Naive B cell (primary cell): ENCODE measurements around the gene MSRB2. TPM values are rescaled to one million over a fixed set of nuclear protein-coding genes. Genes with fewer than 3 reads are reported as not detected.
"Not testable (repeated sequence)": the region's sequence is repeated elsewhere in the genome, so short reads cannot be mapped to it uniquely, and the experiment has no call there.

Experiments
- ATAC-seq, 2 donors: fragments of 150-1000 bp; cut with Tn5 transposase; 2 replicates each; pipeline ENCODE4 v1.10.0; 2021; ENCODE audit warnings: low read depth in 2 of 2, mild to moderate bottlenecking in 2 of 2, moderate library complexity in 2 of 2
- DNase-seq: peaks from one replicate; pipeline ENCODE4 v3.0.0; 2022
- H3K27ac Mint-ChIP-seq, 6 donors: one replicate each; pipeline ENCODE4 v1.8.0; 2020 to 2022; ENCODE audit warnings: mild to moderate bottlenecking in 6 of 6, mixed read lengths in 6 of 6, moderate library complexity in 5 of 6, inconsistent platforms in 2 of 6
- H3K27me3 Mint-ChIP-seq, 3 donors: one replicate each; pipeline ENCODE4 v1.8.0; 2021 to 2022; ENCODE audit warnings: mixed read lengths in 3 of 3, mild to moderate bottlenecking in 1 of 3
- H3K36me3 Mint-ChIP-seq, 2 donors: one replicate each; pipeline ENCODE4 v1.8.0; 2020 to 2022; ENCODE audit warnings: mixed read lengths in 2 of 2, inconsistent platforms in 1 of 2, mild to moderate bottlenecking in 1 of 2
- H3K4me1 Mint-ChIP-seq, 3 donors: one replicate each; pipeline ENCODE4 v1.8.0; 2020 to 2022; ENCODE audit warnings: mixed read lengths in 3 of 3, inconsistent platforms in 1 of 3, mild to moderate bottlenecking in 1 of 3, moderate library complexity in 1 of 3
- H3K4me3 Mint-ChIP-seq, 8 donors: one replicate each; pipeline ENCODE4 v1.8.0; 2020 to 2022; ENCODE audit warnings: mild to moderate bottlenecking in 8 of 8, mixed read lengths in 8 of 8, moderate library complexity in 8 of 8, inconsistent platforms in 2 of 8
- H3K9me3 Mint-ChIP-seq, 7 donors: one replicate each; pipeline ENCODE4 v1.8.0; 2020 to 2022; ENCODE audit warnings: mixed read lengths in 7 of 7, mild to moderate bottlenecking in 5 of 7, inconsistent platforms in 2 of 7, moderate library complexity in 1 of 7
- polyA plus RNA-seq, 6 donors: library from polyadenylated mRNA; unstranded; fragments of 300-500 nt; fragmentation: Illumina TruSeq; gene quantifications; one replicate each; pipeline ENCODE4 v1.2.3, GENCODE V29; 2021; ENCODE audit warnings: low read depth in 6 of 6

Gene MSRB2
- polyA plus RNA-seq, 6 donors from 2014 or later: 2.2 to 5.3 (median 3.1) TPM

GRCh38 chr10:23063973-23064812 lies 31.2 kb upstream of the MSRB2 start:
- no peak overlapping the region for H3K27ac Mint-ChIP-seq
- peaks cover 0 to 15% (median 9%) of the 10 kb centered on the region in 7 donors for H3K9me3 Mint-ChIP-seq
- H3K4me3 Mint-ChIP-seq: no peak overlapping the region
- no peaks in the 10 kb centered on the region for H3K36me3 Mint-ChIP-seq
- ATAC-seq (no peak), DNase-seq (no peak)
- H3K27me3 Mint-ChIP-seq: peaks cover 8 to 36% (median 21%) of the 10 kb centered on the region in 3 donors
- H3K4me1 Mint-ChIP-seq: peaks cover 4 to 6% (median 5%) of the 10 kb centered on the region in 3 donors

GRCh38 chr10:23064813-23065114 lies 30.6 kb upstream of the MSRB2 start:
- not testable (repeated sequence) for DNase-seq, H3K27ac Mint-ChIP-seq, ATAC-seq, H3K4me3 Mint-ChIP-seq, H3K4me1 Mint-ChIP-seq, H3K36me3 Mint-ChIP-seq
- Mint-ChIP-seq H3K9me3 (peaks cover 0 to 13% (median 3%) of the 10 kb centered on the region in 7 donors), H3K27me3 (peaks cover 11 to 36% (median 19%) of the 10 kb centered on the region in 3 donors)

- DNase-seq (no peak), ATAC-seq (no peak)
- Mint-ChIP-seq H3K4me1 (peaks cover 4 to 6% (median 5%) of the 10 kb centered on the region in 3 donors), H3K27me3 (peaks cover 12 to 30% (median 16%) of the 10 kb centered on the region in 3 donors), H3K4me3 (no peak overlapping the region), H3K36me3 (no peaks in the 10 kb centered on the region), H3K27ac (no peak overlapping the region), H3K9me3 (peaks cover 0 to 7% (median 0%) of the 10 kb centered on the region in 7 donors)
Measured at GRCh38 chr10:23065181-23065948, 30.0 kb upstream of the MSRB2 start.

- no peak overlapping the region for H3K4me3 Mint-ChIP-seq
- H3K27ac Mint-ChIP-seq: peak overlapping the region in 1 of 6 donors; percentile 32
- H3K4me1 Mint-ChIP-seq: peaks cover 4 to 6% (median 5%) of the 10 kb centered on the region in 3 donors
- no peaks in the 10 kb centered on the region for H3K9me3 Mint-ChIP-seq
- no peak for DNase-seq
- no peak for ATAC-seq
- peaks cover 9 to 16% (median 14%) of the 10 kb centered on the region in 3 donors for H3K27me3 Mint-ChIP-seq
- H3K36me3 Mint-ChIP-seq: no peaks in the 10 kb centered on the region
Measured at GRCh38 chr10:23067337-23067736, 28.0 kb upstream of the MSRB2 start.

GRCh38 chr10:23067939-23068775 lies 27.2 kb upstream of the MSRB2 start:
- DNase-seq (peak; percentile 32), ATAC-seq (peak; percentile 37 to 59)
- Mint-ChIP-seq H3K9me3 (no peaks in the 10 kb centered on the region), H3K36me3 (no peaks in the 10 kb centered on the region), H3K4me1 (peaks cover 4 to 6% (median 5%) of the 10 kb centered on the region in 3 donors), H3K4me3 (no peak overlapping the region), H3K27ac (no peak overlapping the region), H3K27me3 (peaks cover 9 to 16% (median 14%) of the 10 kb centered on the region in 3 donors)

- H3K27ac Mint-ChIP-seq: no peak overlapping the region
- H3K36me3 Mint-ChIP-seq: no peaks in the 10 kb centered on the region
- DNase-seq (no peak), ATAC-seq (no peak)
- H3K4me3 Mint-ChIP-seq: no peak overlapping the region
- no peaks in the 10 kb centered on the region for H3K9me3 Mint-ChIP-seq
- H3K4me1 Mint-ChIP-seq: peaks cover 4 to 6% (median 5%) of the 10 kb centered on the region in 3 donors
- H3K27me3 Mint-ChIP-seq: peaks cover 8% of the 10 kb centered on the region in 3 donors
Measured at GRCh38 chr10:23069019-23069815, 26.2 kb upstream of the MSRB2 start.

- not testable (repeated sequence) for H3K9me3 Mint-ChIP-seq, H3K27ac Mint-ChIP-seq, H3K36me3 Mint-ChIP-seq, DNase-seq, H3K4me1 Mint-ChIP-seq, ATAC-seq, H3K4me3 Mint-ChIP-seq
- peaks cover 8 to 15% (median 8%) of the 10 kb centered on the region in 3 donors for H3K27me3 Mint-ChIP-seq
Measured at GRCh38 chr10:23070092-23070912, 25.1 kb upstream of the MSRB2 start.

- Mint-ChIP-seq H3K36me3 (no peaks in the 10 kb centered on the region), H3K27me3 (peaks cover 8 to 20% (median 8%) of the 10 kb centered on the region in 3 donors), H3K4me1 (peaks cover 4 to 6% (median 5%) of the 10 kb centered on the region in 3 donors), H3K9me3 (no peaks in the 10 kb centered on the region), H3K27ac (no peak overlapping the region), H3K4me3 (no peak overlapping the region)
- ATAC-seq (no peak), DNase-seq (no peak)
Measured at GRCh38 chr10:23070913-23071218, 24.5 kb upstream of the MSRB2 start.

- not testable (repeated sequence) for H3K36me3 Mint-ChIP-seq, H3K4me1 Mint-ChIP-seq, ATAC-seq
Measured at GRCh38 chr10:23072593-23072992, 22.8 kb upstream of the MSRB2 start.

GRCh38 chr10:23073527-23073926 lies 21.9 kb upstream of the MSRB2 start:
- no peaks in the 10 kb centered on the region for H3K4me1 Mint-ChIP-seq
- DNase-seq (no peak), ATAC-seq (no peak)
- H3K4me3 Mint-ChIP-seq: no peak overlapping the region
- H3K27me3 Mint-ChIP-seq: peaks cover 17 to 29% (median 18%) of the 10 kb centered on the region in 3 donors
- no peaks in the 10 kb centered on the region for H3K36me3 Mint-ChIP-seq
- no peak overlapping the region for H3K27ac Mint-ChIP-seq
- H3K9me3 Mint-ChIP-seq: no peaks in the 10 kb centered on the region

More at GRCh38 chr10:23072593-23072992, 22.8 kb upstream of the MSRB2 start:
- DNase-seq, H3K9me3 Mint-ChIP-seq, H3K27ac Mint-ChIP-seq, H3K4me3 Mint-ChIP-seq: not testable (repeated sequence)
- H3K27me3 Mint-ChIP-seq: peaks cover 18 to 29% (median 18%) of the 10 kb centered on the region in 3 donors

GRCh38 chr10:23075672-23076071 lies 19.7 kb upstream of the MSRB2 start:
- peaks cover 32 to 37% (median 34%) of the 10 kb centered on the region in 3 donors for H3K27me3 Mint-ChIP-seq

GRCh38 chr10:23078114-23078513 lies 17.3 kb upstream of the MSRB2 start:
- Mint-ChIP-seq H3K27me3 (peaks cover 37 to 52% (median 50%) of the 10 kb centered on the region in 3 donors), H3K36me3 (no peaks in the 10 kb centered on the region), H3K27ac (no peak overlapping the region), H3K4me1 (no peaks in the 10 kb centered on the region), H3K4me3 (no peak overlapping the region), H3K9me3 (no peaks in the 10 kb centered on the region)
- DNase-seq (no peak), ATAC-seq (no peak)

More at GRCh38 chr10:23075672-23076071, 19.7 kb upstream of the MSRB2 start:
- Mint-ChIP-seq H3K9me3 (no peaks in the 10 kb centered on the region), H3K4me1 (no peaks in the 10 kb centered on the region), H3K4me3 (no peak overlapping the region), H3K36me3 (no peaks in the 10 kb centered on the region), H3K27ac (no peak overlapping the region)
- ATAC-seq (no peak), DNase-seq (no peak)
